Renal cortical epithelial cell (primary cell): ENCODE results near the gene MYO3B. TPM values are rescaled to one million over a fixed set of nuclear protein-coding genes. Genes with fewer than 3 reads are reported as not detected.
A peak's percentile ranks its signal among the peaks of the same experiment; 100 is the strongest.
"Not testable (repeated sequence)": the region's sequence is repeated elsewhere in the genome, so short reads cannot be mapped to it uniquely, and the experiment has no call there.

Source experiments
- DNase-seq: peaks from one replicate; pipeline ENCODE4 v3.0.0-alpha.2; 2011; ENCODE audit warnings: low read depth
- total RNA-seq: library from RNA; depleted of rRNA; stranded (reverse); fragments of >200 nt; gene quantifications from 2 replicates; pipeline ENCODE4 v1.2.3, GENCODE V29; 2014

Gene MYO3B
- total RNA-seq, 1 donor from 2014 or later = 1.4 TPM

DNA sequence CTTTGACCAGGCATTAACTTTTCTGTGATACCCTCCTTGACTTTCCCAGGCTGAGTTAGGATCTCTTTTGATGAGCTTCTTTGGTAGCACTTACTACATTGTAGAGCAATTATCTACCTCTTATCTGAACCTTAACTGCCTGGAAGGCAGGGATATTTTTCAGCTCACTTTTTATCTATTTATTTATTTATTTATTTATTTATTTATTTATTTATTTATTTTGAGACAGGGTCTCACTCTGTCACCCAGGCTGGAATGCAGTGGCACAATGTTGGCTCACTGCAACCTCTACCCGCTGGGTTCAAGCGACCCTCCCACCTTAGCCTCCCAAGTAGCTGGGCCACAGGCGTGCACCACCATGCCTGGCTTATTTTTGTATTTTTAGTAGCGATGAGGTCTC is 294.6 kb downstream of the MYO3B start:
- DNase-seq = not testable (repeated sequence)

DNA sequence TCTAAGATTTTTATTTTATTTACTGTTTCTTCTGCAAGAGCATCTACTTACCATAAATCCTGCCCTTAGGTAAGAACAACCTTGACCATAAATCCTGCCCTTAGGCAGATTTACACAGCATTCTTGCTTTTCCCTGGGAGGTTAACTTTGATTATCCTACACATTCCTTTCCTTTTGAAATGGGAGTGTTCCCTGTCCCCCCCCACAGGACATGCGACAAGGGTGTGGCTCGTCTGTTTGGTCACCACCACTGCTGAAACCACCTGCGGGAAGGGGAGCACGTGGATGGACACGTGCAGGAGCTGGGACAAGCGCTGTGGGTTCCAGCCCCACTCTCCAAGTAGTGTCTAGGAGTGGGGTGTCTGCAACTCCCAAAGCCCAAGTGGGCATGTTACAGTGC is 297.9 kb downstream of the MYO3B start:
- peak; percentile 39 for DNase-seq

DNA sequence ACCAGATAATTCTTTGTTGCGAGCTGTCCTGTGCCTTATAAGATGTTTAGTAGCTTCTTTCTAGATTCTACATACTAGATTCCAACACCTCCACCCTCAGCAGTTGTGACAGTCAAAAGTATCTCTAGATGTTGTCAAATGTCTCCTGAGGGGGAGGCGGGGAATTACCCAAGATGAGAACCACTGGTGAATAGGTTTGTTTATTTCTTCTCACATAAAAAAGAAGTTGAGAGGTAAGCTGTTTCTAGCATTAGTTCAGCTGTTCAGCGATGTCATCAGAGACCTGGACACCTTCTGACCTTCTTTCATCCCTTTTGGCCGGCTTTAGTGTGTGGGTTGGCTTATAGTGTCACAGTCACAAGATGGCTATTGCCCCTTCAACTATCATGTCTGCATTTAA is 299.7 kb downstream of the MYO3B start:
- no peak for DNase-seq

DNA sequence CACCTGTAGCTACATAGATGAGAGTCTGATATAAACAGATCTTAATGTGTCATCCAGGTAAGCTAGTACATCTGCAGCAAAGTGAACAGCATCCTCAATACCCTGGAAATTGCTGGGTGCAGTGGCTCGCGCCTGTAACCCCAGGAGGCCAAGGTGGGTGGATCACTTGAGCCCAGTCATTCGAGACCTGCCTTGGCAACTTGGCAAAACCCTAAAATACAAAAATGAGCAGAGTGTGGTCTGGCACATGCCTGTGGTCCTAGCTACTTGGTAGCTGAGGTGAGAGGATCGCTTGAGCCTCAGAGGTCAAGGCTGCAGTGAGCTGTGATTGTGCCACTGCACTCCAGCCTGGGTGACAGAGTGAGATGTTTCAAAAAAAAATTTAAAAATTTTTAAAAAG is 303.3 kb downstream of the MYO3B start:
- DNase-seq = peak; percentile 66

DNA sequence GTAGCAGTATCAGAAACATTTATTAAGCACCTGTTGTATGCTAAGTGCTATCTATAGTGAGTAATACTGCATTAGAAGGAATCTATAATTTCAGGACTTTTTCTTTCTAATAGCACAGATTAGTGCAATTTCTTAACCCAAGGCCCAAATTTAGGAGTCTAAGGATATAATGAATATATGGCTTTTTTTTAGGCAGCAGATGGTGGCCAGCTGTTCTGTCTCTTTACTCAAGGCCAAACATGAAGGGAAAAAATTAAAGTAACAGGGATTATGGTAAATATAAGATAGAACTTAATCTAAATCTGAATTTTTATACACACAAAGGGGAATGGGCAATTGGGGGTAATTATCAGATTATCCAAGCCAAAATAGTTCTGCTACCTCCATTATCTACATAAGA is 306.6 kb downstream of the MYO3B start:
- no peak for DNase-seq

DNA sequence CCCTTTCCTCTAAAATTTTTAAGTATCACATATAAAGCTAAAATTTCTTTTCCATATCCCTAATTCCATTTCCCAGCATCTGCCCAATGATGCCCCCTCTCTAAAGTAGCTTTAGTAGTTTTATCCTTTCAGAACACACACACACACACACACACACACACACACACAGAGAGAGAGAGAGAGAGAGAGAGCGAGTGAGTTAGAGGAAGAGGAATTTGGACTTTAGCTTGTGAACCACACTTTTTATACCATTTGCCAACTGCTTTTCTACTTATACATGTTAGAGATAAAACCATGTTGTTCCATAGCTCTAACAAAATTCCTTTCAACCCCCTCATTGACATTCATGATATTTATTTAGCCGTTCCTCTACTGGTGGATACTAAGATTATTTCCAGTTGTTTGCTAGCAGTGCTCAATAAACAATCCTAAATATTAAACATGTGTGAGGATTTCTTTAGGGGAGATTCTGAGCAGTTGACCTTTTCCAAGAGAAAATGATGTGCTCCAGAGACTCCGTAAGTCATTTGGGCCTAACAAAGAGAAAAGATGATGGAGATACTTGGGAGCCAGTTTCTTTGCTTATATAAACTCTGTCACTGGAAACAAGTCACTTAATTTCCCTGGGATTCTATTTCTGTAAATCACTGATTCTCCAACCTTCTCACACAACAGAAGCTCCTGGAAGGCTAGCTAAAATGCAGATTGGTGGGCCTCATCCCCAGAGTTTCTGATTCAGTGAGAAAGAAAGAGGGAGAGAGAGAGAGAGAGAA is 307.5 kb downstream of the MYO3B start:
- no peak for DNase-seq

DNA sequence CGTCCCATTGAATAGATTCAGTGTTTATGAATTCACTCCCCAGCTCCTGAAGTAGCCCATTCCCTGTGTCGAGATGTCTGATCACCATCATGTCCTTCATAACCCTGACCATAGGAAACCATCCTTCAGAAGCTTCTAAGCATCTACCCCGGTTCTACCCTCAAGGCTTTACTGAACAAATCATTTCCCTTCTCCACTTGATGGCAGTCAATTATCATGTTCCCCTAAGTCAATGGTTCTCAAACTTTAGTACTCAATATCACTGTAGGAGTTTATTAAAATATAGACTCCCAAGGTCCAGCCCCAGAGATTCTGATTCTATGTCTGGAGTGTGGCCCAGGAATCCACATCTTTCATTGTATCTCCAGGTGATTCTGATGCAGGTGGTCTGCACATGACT is 308.8 kb downstream of the MYO3B start:
- DNase-seq = peak; percentile 35

DNA sequence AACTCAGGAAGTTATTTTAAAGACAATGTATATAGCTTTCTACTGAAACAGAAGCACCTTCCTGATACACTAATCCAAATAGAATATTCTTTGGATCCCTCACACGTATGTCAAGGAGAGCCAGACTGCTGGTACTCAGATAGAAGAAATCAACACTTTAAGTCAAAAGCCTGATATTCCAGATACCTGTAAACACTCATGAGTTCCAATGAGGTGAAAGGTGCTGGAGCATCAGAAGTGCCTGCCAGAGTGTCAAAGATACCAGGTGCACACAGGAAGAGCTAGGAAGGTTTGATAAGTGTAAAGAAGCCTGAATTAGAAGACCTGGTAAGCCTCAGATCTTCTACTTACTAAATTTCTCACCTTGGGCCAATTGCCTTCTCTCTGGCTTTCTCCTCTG is 310.9 kb downstream of the MYO3B start:
- DNase-seq = no peak

DNA sequence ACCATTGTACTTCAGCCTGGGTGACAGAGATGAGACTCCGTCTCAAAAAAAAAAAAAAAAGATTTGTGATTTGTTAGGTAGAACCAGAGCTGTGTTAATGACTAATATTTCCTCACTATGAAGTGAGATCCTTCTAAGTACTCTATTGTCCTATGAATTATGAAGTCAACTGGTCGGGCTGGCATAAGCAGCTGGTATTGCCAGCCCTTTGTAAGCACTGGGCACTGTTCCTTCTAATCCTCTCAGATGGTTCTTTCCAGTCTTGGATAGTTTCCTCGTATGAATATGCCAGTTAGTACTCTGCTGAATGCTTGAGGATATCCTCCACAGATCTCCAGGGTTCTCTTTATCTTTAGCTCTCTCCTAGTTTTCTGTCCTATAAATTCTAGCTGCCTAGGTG is 314.1 kb downstream of the MYO3B start:
- DNase-seq = no peak

DNA sequence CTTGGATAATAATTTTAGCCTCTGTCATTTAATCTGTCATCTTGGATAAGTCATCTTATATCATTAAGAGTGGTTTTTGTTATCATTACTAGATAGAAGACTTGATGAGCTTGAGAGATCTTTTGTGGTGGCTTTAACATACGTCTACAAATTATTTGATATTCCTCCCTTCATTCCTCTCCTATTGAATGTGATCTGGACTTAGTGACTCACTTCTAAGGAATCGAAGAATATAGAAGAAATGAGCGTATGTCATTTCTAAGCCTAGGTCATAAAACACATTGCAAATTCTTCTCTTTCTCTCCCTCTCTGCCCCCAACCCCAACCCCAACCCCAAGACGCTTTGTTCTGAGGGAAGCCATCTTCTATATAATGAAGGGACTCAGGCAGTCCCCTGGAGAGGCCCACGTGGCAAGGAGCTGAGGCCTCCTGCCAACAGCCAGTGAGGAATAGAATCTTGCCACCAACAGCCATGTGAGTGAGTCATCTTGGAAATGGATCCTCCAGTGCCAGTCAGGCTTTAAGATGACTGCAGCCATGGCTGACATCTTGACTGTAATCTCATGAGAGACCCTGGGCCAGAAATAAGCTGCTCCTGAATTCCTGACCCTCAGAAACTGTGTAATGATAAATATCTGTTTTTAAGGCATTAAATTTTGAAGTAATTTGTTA is 315.6 kb downstream of the MYO3B start:
- no peak for DNase-seq

DNA sequence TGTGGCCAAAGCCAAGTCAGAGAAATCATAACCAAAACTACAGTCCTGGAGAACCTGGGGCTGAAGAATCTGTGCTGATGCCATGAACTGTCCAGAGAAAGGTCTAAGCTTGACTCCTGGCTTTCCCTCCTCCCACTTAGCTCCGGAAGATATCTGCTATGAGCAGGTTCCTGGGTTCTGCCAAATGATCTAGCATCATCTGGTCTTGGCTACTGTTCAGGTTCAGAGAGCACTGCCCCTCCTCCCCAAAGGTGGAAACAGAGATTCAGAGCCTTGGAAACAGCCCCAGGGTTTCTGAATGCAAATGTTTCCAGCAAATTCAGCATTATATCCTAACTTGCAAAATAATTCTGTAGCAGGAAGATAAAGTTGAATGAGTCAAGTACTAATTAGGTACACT is 317.9 kb downstream of the MYO3B start:
- DNase-seq = peak; percentile 50

DNA sequence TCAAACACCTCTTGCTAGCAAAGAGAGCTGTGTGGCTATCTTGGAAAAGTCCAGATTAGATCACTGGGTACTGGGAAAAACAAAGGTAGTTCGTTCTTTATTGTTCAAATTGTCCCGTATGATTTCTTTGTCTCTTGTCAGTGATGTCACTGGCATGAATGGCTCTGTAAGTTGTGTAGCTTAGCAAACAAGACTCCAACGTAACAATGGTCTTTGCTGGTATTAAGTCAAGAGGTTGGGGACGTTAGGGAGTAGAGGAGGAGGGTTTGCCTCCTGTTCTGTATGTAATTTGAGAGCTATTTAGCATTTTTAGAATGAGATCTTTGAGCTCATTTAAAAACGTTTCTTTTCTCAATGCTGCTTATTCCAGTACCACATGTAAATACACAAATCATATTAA is 320.7 kb downstream of the MYO3B start:
- no peak for DNase-seq

DNA sequence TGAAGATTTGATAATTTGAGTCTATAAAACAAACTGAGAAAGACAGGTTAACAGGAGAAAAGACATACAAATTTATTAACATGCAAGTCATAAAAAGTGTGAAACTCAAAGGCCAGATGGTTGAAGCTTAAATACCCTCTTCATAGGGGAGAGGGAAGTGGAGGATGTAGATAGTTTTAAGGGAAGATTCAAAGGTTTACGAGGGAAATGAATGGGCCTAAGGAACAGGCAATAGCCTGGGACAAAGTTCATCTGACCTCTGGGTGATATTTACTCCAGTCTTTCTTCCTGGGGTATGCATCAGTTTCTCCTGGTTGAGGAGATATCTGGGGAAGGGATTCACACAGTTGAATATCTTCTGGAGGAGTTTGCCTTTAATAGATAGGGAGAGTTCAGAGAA is 322.2 kb downstream of the MYO3B start:
- DNase-seq = no peak

DNA sequence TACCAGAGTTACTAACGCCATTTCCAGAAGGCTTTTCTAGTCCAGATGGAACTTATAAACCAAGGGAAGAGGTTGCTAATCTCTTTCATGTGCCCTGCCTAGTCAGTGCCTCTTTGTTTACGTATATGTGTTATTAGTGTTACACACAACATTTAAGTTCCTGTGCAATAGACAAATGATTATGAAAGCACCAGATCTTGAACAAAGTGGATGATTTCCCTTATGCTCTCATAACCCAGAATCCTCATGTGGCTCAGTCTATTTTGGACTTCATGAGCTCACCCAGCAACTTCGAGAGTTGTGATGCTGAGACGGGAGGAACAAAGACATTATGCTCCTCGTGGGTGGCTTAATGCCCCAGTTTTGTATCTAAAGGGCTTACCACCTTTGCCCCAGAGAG is 322.8 kb downstream of the MYO3B start:
- DNase-seq = no peak

DNA sequence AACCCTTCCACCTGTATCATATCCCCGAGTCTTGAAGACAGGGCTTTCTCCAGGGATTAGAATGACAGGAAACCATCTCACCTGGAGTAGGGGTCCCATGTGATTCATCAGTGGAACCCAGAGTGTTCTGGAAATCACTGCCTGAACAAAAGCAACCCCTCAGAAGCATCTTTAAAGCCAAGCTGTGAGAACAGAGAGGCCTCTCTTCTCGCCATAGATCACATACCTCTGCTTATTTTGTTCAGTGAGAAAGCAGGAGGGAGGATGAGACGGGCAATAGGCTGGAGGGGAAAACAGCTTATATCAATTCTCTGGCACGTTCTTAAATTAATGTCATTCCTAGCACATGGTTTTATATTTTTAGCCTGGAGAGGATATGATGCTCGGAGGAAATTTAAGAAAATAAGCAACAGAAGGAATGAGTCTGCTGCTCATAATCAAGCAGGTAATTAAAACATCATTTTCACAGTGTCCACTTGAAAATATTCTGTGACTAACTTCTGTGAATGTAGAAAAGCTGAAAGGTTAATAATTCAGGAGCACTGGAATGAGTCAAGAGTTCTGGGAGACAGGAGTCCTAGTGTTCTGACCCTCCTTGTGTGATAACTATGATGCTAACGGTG is 323.6 kb downstream of the MYO3B start:
- DNase-seq = no peak

DNA sequence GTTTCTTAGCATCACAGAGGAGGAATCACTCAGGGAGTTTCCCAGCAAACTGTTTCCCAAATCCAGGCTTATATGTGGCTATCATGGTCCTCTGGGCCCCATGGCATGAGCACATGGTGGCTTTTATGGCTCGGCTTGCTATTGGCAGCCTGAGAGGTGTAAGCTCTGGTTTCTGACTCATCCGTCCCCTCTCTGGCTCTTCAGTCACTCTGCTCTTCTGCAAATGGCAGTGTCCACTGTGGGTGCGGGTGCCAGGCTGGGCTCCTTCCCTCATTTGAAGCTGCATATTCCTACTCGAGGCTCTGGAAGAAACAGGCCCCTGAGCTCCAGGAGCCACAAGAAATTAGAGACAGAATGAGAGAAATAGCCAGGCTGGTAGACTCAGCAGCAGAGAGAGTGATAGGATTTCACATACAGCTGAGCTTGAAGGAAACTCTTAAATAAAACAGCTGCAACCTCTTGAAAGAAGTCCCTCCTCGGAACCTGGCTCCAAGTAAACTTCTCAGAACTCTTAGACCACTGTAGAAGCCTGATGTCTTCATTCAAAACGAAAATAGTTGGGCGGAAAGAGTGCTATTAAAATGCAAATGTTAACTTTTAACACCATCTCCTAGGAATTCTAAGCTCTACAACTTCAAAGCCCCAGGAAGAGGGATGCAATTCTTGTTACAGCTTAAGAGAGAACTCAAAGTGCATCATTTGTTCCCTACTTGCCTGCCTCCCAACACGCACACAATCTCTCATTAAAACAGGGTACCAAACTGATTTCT is 324.6 kb downstream of the MYO3B start:
- no peak for DNase-seq

DNA sequence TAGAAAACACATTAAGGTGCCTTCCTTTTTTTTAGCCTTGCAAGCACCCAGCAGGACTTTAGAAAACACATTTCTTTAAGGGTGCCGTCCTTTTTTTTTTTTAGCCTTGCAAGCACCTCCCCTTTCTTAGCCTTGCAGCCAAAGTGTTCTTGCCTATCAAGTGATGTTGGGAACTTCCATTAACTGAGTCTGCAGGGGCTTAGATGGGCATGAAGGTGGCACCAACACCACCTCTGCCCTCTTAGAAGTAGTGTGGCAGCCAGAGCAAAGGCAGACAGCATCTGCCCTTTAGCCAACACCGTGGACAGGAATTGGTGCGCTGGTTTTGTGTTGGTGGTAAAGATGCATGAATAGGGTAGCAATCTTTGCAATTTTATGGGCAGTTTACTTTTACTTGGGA is 325.6 kb downstream of the MYO3B start:
- DNase-seq = no peak

DNA sequence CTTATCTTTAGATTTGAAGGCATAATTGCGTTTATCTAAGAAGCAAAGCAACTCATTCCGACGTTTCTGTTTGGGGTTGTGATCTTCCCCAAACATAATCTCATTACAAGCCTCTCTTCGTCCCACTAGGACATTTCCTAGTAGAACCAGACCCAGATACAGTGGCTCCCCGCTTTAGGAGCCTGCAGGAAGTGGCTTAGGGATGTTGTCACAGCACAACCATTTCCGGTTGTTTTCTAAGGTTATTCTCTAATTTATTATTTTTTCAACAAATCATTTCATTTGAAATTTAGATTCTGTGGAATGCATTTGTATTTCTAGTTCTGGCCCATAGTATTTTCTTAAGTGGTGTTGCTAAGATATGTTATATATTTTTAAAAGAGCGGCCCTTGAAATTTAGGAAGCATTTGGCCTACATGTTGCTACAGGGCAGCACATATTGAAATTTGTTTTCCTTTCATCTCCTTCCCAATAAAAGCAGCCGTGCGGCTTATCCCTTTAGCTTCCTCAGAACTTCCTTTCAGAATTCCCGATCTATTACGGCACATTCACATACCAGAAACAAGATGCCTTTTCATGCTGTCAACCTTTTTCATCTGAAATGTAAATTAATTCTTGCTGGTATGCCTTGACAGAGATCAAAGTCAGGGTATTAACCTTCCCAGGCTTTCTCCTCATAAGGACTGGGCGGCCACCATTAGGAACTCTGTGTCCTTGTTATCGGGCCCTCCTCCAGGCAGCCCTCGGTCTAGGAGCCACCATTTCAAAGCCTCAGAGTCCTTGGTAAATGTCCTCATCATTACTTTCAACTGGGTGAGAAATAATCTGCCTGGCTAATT is 326.2 kb downstream of the MYO3B start:
- no peak for DNase-seq

DNA sequence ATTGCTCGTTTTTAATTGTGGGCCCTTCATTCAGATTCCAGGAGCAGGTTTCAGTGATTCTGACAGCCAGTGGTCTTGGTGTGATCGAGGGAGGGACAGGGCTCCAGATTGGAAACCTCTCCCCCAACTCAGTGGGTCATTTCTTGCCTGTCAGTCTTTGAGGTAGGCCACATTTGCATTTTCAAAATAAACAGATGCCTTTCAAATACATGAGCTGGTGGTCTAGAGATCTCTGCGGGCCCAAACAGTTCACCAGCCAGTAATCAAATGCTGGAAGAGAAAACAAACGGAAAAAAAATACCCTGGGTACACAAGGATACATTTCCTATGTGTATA is 326.8 kb downstream of the MYO3B start:
- no peak for DNase-seq

DNA sequence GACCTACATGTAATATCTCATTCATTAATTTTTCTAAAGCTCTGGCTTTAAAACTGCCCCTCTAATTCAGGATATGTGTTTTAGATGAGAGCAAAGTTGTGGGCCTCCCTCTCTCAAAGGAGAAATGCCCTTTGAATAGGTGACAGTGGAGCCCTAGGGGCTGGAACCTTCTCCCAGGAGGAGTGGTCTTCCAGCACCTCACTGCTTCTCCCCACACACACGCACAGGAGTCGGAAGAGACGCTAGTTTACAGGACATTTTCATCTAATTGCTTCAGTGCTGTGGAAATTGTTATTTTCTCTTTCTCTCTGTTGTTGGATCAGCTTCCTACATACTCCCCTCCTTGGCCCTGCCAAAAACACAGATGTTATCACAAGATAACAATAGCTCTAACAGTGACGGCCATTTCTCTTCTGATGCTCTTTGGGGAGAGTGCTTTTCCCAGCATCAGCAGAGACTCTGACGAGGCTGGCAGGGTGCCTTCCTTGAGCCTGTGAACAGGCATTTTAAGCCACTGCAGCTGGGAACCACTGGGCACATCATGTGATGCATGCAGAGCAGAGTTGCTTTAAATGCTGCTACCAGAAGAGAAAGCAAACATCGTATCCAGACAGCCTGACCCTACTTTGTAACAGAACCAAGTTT is 327.8 kb downstream of the MYO3B start:
- DNase-seq = no peak
